ENCODE data around the gene OR6F1. TPM values are rescaled to one million over a fixed set of nuclear protein-coding genes. Genes with fewer than 3 reads are reported as not detected.

Gene OR6F1
- total and polyA plus RNA-seq, 2 donors (not counting 3 experiments of a cell fraction or from before 2014, with no cell fraction given), result not detected

- no peaks in the 10 kb centered on the region for H3K36me3 ChIP-seq (ENCODE audit: control insufficient read depth in 2 of 2, extremely low read depth in 1 of 2, insufficient read depth in 2 of 2, low read length in 2 of 2)
- no peaks in the 10 kb centered on the region for H3K9me1 ChIP-seq (replicated peaks; ENCODE audit: control insufficient read depth, extremely low read depth, insufficient read depth, low read length)
- no peaks in the 10 kb centered on the region for H3K9me3 ChIP-seq (replicated peaks; ENCODE audit: control insufficient read depth, insufficient read depth, low read length)
- H2AFZ ChIP-seq (ENCODE audit: low read depth, low read length), result no peak overlapping the region
- dilution Hi-C loops (cut with MboI; ENCODE audit: extremely low pct_ligation_motif_present, low sequenced_read_pairs), result no loop called here
- H3K27me3 ChIP-seq (ENCODE audit: control insufficient read depth in 2 of 2, insufficient read depth in 2 of 2, low read length in 2 of 2), result no peaks in the 10 kb centered on the region
- ChIA-PET POLR2A (no interaction called here), CTCF (no interaction called here)
- no peak overlapping the region for H3K4me3 ChIP-seq (replicated peaks in 1 of 3; ENCODE audit: insufficient read depth in 1 of 3, low read depth in 1 of 3, low read length in 3 of 3)
- TF ChIP-seq MYC (IDR thresholded peaks at IDR 0.05; ENCODE audit: low read depth, low read length) (no peak), GATA2 (IDR thresholded peaks at IDR 0.05; ENCODE audit: insufficient read depth, insufficient read length, low read depth, low read length) (no peak), POLR2A (IDR thresholded peaks at IDR 0.05; ENCODE audit: low read depth, low read length) (no peak), CTCF (IDR thresholded peaks at IDR 0.05; ENCODE audit: extremely low read depth in 1 of 2, insufficient read depth in 1 of 2, low read depth in 1 of 2, low read length in 2 of 2) (peak; percentile 60)
- H3K27ac ChIP-seq (ENCODE audit: insufficient read depth, low read depth, low read length), result no peak overlapping the region
- no peaks in the 10 kb centered on the region for H3K4me1 ChIP-seq (ENCODE audit: control insufficient read depth, extremely low read depth, insufficient read depth, low read length)
- no peaks in the 10 kb centered on the region for H3K79me2 ChIP-seq (ENCODE audit: control insufficient read depth, insufficient read depth, low read length)
- DNase-seq (ENCODE audit: low read depth, low spot score) (peak; percentile 8), FAIRE-seq (no peak)
- no TSS peak for BruUV-seq (replicated peaks)
- intact Hi-C loops (cut with micrococcal nuclease), result loop anchor here (5.0 kb wide), 1 partner anchor 1126 kb away; no protein-coding TSS in a partner anchor
- no peak overlapping the region for H3K4me2 ChIP-seq (ENCODE audit: insufficient read depth, low read length)
- H4K20me1 ChIP-seq (replicated peaks; ENCODE audit: control insufficient read depth, extremely low read depth, insufficient read depth, low read length), result no peaks in the 10 kb centered on the region
- no peak overlapping the region for H3K9ac ChIP-seq (replicated peaks; ENCODE audit: extremely low read depth, insufficient read depth, low read length)
Measured at GRCh38 chr1:247681288-247681897, 35.1 kb downstream of the OR6F1 start.

GRCh38 chr1:247680171-247680570 is 36.3 kb downstream of the OR6F1 start:
- no peak for DNase-seq (ENCODE audit: low read depth, low spot score)
- Histone ChIP-seq H3K4me1 (ENCODE audit: control insufficient read depth, extremely low read depth, insufficient read depth, low read length) (no peaks in the 10 kb centered on the region), H3K9ac (replicated peaks; ENCODE audit: extremely low read depth, insufficient read depth, low read length) (no peak overlapping the region), H3K79me2 (ENCODE audit: control insufficient read depth, insufficient read depth, low read length) (no peaks in the 10 kb centered on the region), H3K4me2 (ENCODE audit: insufficient read depth, low read length) (no peak overlapping the region), H3K27ac (ENCODE audit: insufficient read depth, low read depth, low read length) (no peak overlapping the region), H4K20me1 (replicated peaks; ENCODE audit: control insufficient read depth, extremely low read depth, insufficient read depth, low read length) (no peaks in the 10 kb centered on the region), H3K4me3 (replicated peaks in 1 of 3; ENCODE audit: insufficient read depth in 1 of 3, low read depth in 1 of 3, low read length in 3 of 3) (no peak overlapping the region), H3K36me3 (ENCODE audit: control insufficient read depth in 2 of 2, extremely low read depth in 1 of 2, insufficient read depth in 2 of 2, low read length in 2 of 2) (no peaks in the 10 kb centered on the region), H3K27me3 (ENCODE audit: control insufficient read depth in 2 of 2, insufficient read depth in 2 of 2, low read length in 2 of 2) (no peaks in the 10 kb centered on the region), H3K9me3 (replicated peaks; ENCODE audit: control insufficient read depth, insufficient read depth, low read length) (no peaks in the 10 kb centered on the region), H3K9me1 (replicated peaks; ENCODE audit: control insufficient read depth, extremely low read depth, insufficient read depth, low read length) (no peaks in the 10 kb centered on the region), H2AFZ (ENCODE audit: low read depth, low read length) (no peak overlapping the region)
- ChIA-PET POLR2A (no interaction called here), CTCF (no interaction called here)
- no peak for TF ChIP-seq JUN (IDR thresholded peaks at IDR 0.05; ENCODE audit: borderline replicate concordance, insufficient read depth, insufficient read length, low read depth)
- dilution Hi-C loops (cut with MboI; ENCODE audit: extremely low pct_ligation_motif_present, low sequenced_read_pairs) (no loop called here), intact Hi-C loops (cut with micrococcal nuclease) (loop anchor here (5.0 kb wide), 1 partner anchor 1127 kb away; no protein-coding TSS in a partner anchor)
- no peak for FAIRE-seq
- BruUV-seq (replicated peaks), result no TSS peak

All from endothelial cell of umbilical vein (primary cell).